Measurements from ENCODE around the gene ANKH. TPM values are rescaled to one million over a fixed set of nuclear protein-coding genes. Genes with fewer than 3 reads are reported as not detected.
A peak's percentile ranks its signal among the peaks of the same experiment; 100 is the strongest.

Gene ANKH
- total RNA-seq, 1 experiment from 2014 or later, result 16.9 TPM

- TF ChIP-seq ZNF317 (CRISPR knock-in tag; IDR thresholded peaks at IDR 0.05; ENCODE audit: borderline replicate concordance, low read depth) (no peak), ZNF263 (CRISPR knock-in tag; IDR thresholded peaks at IDR 0.05; ENCODE audit: low read depth) (no peak)
Measured at GRCh38 chr5:14767735-14768507, 103.7 kb downstream of the ANKH start (continued).

- no peaks in the 10 kb centered on the region for H3K36me3 Mint-ChIP-seq
- POLR2A ChIA-PET, result no interaction called here
- ATAC-seq, result no peak
- CTCF ChIA-PET, result no interaction called here
- H3K4me3 Mint-ChIP-seq, result no peak overlapping the region
- TF ChIP-seq ATF1 (CRISPR knock-in tag; IDR thresholded peaks at IDR 0.05), result no peak
- TF ChIP-seq ZMAT4 (CRISPR knock-in tag; IDR thresholded peaks at IDR 0.05), result no peak
- TF ChIP-seq EMX1 (CRISPR knock-in tag; IDR thresholded peaks at IDR 0.05), result no peak
- no peak for TF ChIP-seq ZNF396 (CRISPR knock-in tag; IDR thresholded peaks at IDR 0.05; ENCODE audit: borderline replicate concordance)
- TF ChIP-seq PREB (CRISPR knock-in tag; IDR thresholded peaks at IDR 0.05; ENCODE audit: borderline replicate concordance), result no peak
- no peak for TF ChIP-seq ATF3 (CRISPR knock-in tag; conservative IDR thresholded peaks at IDR 0.05)
- no peak for TF ChIP-seq E2F1 (CRISPR knock-in tag; IDR thresholded peaks at IDR 0.05)
- TF ChIP-seq ZNF671 (CRISPR knock-in tag; IDR thresholded peaks at IDR 0.05), result no peak
- TF ChIP-seq AR (CRISPR knock-in tag; IDR thresholded peaks at IDR 0.05), result no peak
- TF ChIP-seq CREB1 (CRISPR knock-in tag; IDR thresholded peaks at IDR 0.05), result no peak
- no peak for TF ChIP-seq USF1 (CRISPR knock-in tag; IDR thresholded peaks at IDR 0.05)
- no peak for TF ChIP-seq ELF4 (CRISPR knock-in tag; IDR thresholded peaks at IDR 0.05; ENCODE audit: low read depth)
- TF ChIP-seq MXD4 (CRISPR knock-in tag; IDR thresholded peaks at IDR 0.05; ENCODE audit: borderline replicate concordance), result no peak
- no peaks in the 10 kb centered on the region for H3K9me3 Mint-ChIP-seq
- no peaks in the 10 kb centered on the region for H3K4me1 Mint-ChIP-seq
- H3K27me3 Mint-ChIP-seq (ENCODE audit: low read depth), result no peaks in the 10 kb centered on the region
- no peak for DNase-seq (ENCODE audit: low spot score)
- no peak overlapping the region for H3K27ac Mint-ChIP-seq
Measured at GRCh38 chr5:14767053-14767452, 104.5 kb downstream of the ANKH start.

GRCh38 chr5:14766584-14766983 is 105.0 kb downstream of the ANKH start:
- no peaks in the 10 kb centered on the region for H3K9me3 Mint-ChIP-seq
- ChIA-PET CTCF (interaction anchor here (0.5 kb wide), 1 partner anchor 105 kb away, joined by 3 read pairs; the partner anchor contains the start of gene ANKH), POLR2A (no interaction called here)
- DNase-seq (ENCODE audit: low spot score), result no peak
- H3K27ac Mint-ChIP-seq, result 0 out of 2 replicates have a peak overlapping the region, but pooled peaks have one; percentile 46
- H3K4me1 Mint-ChIP-seq, result no peaks in the 10 kb centered on the region
- no peak overlapping the region for H3K4me3 Mint-ChIP-seq
- no peaks in the 10 kb centered on the region for H3K27me3 Mint-ChIP-seq (ENCODE audit: low read depth)
- H3K36me3 Mint-ChIP-seq, result no peaks in the 10 kb centered on the region
- no peak for ATAC-seq
- TF ChIP-seq RELA (CRISPR knock-in tag; IDR thresholded peaks at IDR 0.05; ENCODE audit: borderline replicate concordance), result no peak
- no peak for TF ChIP-seq SMAD4 (CRISPR knock-in tag; IDR thresholded peaks at IDR 0.05)
- TF ChIP-seq ZNF396 (CRISPR knock-in tag; IDR thresholded peaks at IDR 0.05; ENCODE audit: borderline replicate concordance), result no peak
- no peak for TF ChIP-seq ATF3 (CRISPR knock-in tag; conservative IDR thresholded peaks at IDR 0.05)
- no peak for TF ChIP-seq GABPB1 (CRISPR knock-in tag; IDR thresholded peaks at IDR 0.05)
- no peak for TF ChIP-seq HMGA2 (CRISPR knock-in tag; IDR thresholded peaks at IDR 0.05)
- TF ChIP-seq EMX1 (CRISPR knock-in tag; IDR thresholded peaks at IDR 0.05), result no peak
- no peak for TF ChIP-seq SP1 (CRISPR knock-in tag; conservative IDR thresholded peaks at IDR 0.05)
- no peak for TF ChIP-seq ERG (CRISPR knock-in tag; IDR thresholded peaks at IDR 0.05)
- no peak for TF ChIP-seq SMAD3 (CRISPR knock-in tag; IDR thresholded peaks at IDR 0.05; ENCODE audit: borderline replicate concordance)
- no peak for TF ChIP-seq MAX (CRISPR knock-in tag; IDR thresholded peaks at IDR 0.05)
- TF ChIP-seq ZNF671 (CRISPR knock-in tag; IDR thresholded peaks at IDR 0.05), result no peak
